ENCODE measurements around the gene ENPP1. TPM values are rescaled to one million over a fixed set of nuclear protein-coding genes. Genes with fewer than 3 reads are reported as not detected.

Gene ENPP1
- total and polyA plus RNA-seq, 9 of the 15 experiments (the other 6 are each of a cell fraction or from before 2014, with no cell fraction given): 0.03 to 0.56 (median 0.14) TPM

- Histone ChIP-seq H3K4me1 (replicated peaks in 1 of 2; ENCODE audit: control insufficient read depth in 2 of 2, insufficient read depth in 2 of 2, low read length in 2 of 2) (no peaks in the 10 kb centered on the region), H3K36me3 (ENCODE audit: control insufficient read depth, insufficient read depth, low read length) (no peaks in the 10 kb centered on the region), H3K4me3 (no peak overlapping the region), H3K79me2 (ENCODE audit: control insufficient read depth, insufficient read depth, low read length) (no peaks in the 10 kb centered on the region), H4K20me1 (replicated peaks; ENCODE audit: control insufficient read depth, insufficient read depth, low read length) (no peaks in the 10 kb centered on the region), H3K9ac (ENCODE audit: insufficient read depth in 1 of 2, low read depth in 2 of 2, low read length in 2 of 2) (no peak overlapping the region), H3K27me3 (ENCODE audit: control insufficient read depth in 2 of 2, insufficient read depth in 2 of 2, low read length in 2 of 2) (peaks cover 3 to 11% of the 10 kb centered on the region in 2 experiments; a peak in 4 of 5 replicates), H3K4me2 (ENCODE audit: insufficient read depth, low read length) (no peak overlapping the region), H3K27ac (ENCODE audit: extremely low read depth, low read depth, low read length) (no peak overlapping the region), H2AFZ (ENCODE audit: low read depth, low read length) (no peak overlapping the region), H3K9me1 (ENCODE audit: control insufficient read depth, insufficient read depth, low read length) (no peaks in the 10 kb centered on the region), H3K9me3 (replicated peaks; ENCODE audit: control insufficient read depth, insufficient read depth, low read depth, low read length) (no peaks in the 10 kb centered on the region)
- in situ Hi-C loops (cut with MboI) (no loop called here), intact Hi-C loops (cut with micrococcal nuclease) (no loop called here)
- CTCF ChIA-PET (ENCODE audit: low intra/inter-chr PET ratio): no interaction called here
- POLR2A ChIA-PET: no interaction called here
- no peak for DNase-seq (ENCODE audit: extremely low read depth in 1 of 4, low spot score in 3 of 4)
- WGBS (ENCODE audit: insufficient coverage, low coverage, missing lambda C conversion rate): 5% methylated on average over 3 of the region's 3 CpGs
- no peak for FAIRE-seq
- ATAC-seq: no peak
- TF ChIP-seq FUS (optimal IDR thresholded peaks at IDR 0.05; ENCODE audit: low read depth, low read length) (no peak), LCOR (CRISPR knock-in tag; IDR thresholded peaks at IDR 0.05) (no peak), FIP1L1 (IDR thresholded peaks at IDR 0.05; ENCODE audit: low read depth, low read length, poor library complexity, severe bottlenecking) (no peak), ETS2 (tag; IDR thresholded peaks at IDR 0.05; ENCODE audit: borderline replicate concordance, poor library complexity, severe bottlenecking) (no peak), ESRRA (IDR thresholded peaks at IDR 0.05; ENCODE audit: borderline replicate concordance, low read depth) (no peak), ZNF134 (CRISPR knock-in tag; conservative IDR thresholded peaks at IDR 0.05) (no peak), BMI1 (IDR thresholded peaks at IDR 0.05; ENCODE audit: low read length) (no peak), NFXL1 (CRISPR knock-in tag; IDR thresholded peaks at IDR 0.05) (no peak), MCM7 (IDR thresholded peaks at IDR 0.05) (no peak), REST (IDR thresholded peaks at IDR 0.05; ENCODE audit: borderline replicate concordance) (no peak), REST (CRISPR knock-in tag; IDR thresholded peaks at IDR 0.05; ENCODE audit: low read depth) (no peak), ZFP36 (IDR thresholded peaks at IDR 0.05; ENCODE audit: low read depth, low read length, partially characterized antibody) (no peak), ZNF140 (CRISPR knock-in tag; IDR thresholded peaks at IDR 0.05) (no peak), CHCHD3 (CRISPR knock-in tag; IDR thresholded peaks at IDR 0.05) (no peak)
- BruUV-seq (replicated peaks): no TSS peak
These were observed 26.1 kb upstream of the ENPP1 start for GRCh38 chr6:131781687-131782086.

Measured in K562 (cell line).